Gastrocnemius medialis (tissue), 4 donors: ENCODE data around the gene RRAS2.

Experiments used
- POLR2A ChIP-seq, 2 donors: fragments of 450-650 bp; IDR thresholded peaks; one replicate each; pipeline ENCODE4 v1.6.1; 2017; ENCODE audit warnings: antibody characterized with exemption in 2 of 2, mild to moderate bottlenecking in 2 of 2, moderate library complexity in 2 of 2
- TF ChIP-seq, protein P1 (sequence below), 5 experiments: fragments of 450-650 bp in 3 of 5; fragments of 200-600 bp in 2 of 5; sonication (generic) in 2 of 5; IDR thresholded peaks in 4 of 5; conservative IDR thresholded peaks in 1 of 5; 1 replicate in 4 of 5; 2 replicates in 1 of 5; pipeline ENCODE4 v1.5.1; 2016 to 2019; ENCODE audit warnings: antibody characterized with exemption in 5 of 5, mild to moderate bottlenecking in 3 of 5, moderate library complexity in 3 of 5

DNA sequence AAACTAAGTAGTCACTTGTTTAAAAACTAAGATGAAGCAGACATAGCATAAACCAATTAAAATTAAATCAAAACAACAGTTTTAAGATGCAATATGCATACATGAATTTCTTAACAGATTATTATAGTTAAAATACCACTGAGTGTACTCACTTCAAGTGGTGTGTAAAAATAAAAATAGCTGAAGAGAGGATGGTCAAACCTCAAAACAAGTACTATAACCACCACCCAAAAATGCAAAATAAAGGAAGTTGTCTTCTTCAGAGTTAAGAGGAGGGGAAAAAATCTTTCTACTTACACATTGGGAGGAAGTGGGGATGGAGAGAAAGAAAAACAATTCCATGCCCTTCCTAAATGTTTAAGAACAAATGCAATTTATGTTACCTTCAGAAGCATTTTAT is 31.9 kb downstream of the RRAS2 start:
- TF ChIP-seq, protein P1, sequence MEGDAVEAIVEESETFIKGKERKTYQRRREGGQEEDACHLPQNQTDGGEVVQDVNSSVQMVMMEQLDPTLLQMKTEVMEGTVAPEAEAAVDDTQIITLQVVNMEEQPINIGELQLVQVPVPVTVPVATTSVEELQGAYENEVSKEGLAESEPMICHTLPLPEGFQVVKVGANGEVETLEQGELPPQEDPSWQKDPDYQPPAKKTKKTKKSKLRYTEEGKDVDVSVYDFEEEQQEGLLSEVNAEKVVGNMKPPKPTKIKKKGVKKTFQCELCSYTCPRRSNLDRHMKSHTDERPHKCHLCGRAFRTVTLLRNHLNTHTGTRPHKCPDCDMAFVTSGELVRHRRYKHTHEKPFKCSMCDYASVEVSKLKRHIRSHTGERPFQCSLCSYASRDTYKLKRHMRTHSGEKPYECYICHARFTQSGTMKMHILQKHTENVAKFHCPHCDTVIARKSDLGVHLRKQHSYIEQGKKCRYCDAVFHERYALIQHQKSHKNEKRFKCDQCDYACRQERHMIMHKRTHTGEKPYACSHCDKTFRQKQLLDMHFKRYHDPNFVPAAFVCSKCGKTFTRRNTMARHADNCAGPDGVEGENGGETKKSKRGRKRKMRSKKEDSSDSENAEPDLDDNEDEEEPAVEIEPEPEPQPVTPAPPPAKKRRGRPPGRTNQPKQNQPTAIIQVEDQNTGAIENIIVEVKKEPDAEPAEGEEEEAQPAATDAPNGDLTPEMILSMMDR (IDR thresholded peaks at IDR 0.05 in 4 of 5, conservative IDR thresholded peaks at IDR 0.05 in 1 of 5), result no peak
- no peak for TF ChIP-seq POLR2A (IDR thresholded peaks at IDR 0.05)
